WTC11 (cell line): Measurements from ENCODE around the gene EYS. TPM values are rescaled to one million over a fixed set of nuclear protein-coding genes. Genes with fewer than 3 reads are reported as not detected.

Experiments used
- ATAC-seq: fragments of 200-7000 bp; cut with Tn5 transposase; 2 replicates; pipeline ENCODE4 v1.10.0; 2021; ENCODE audit warnings: mild to moderate bottlenecking, moderate library complexity
- CTCF ChIA-PET: fragments of 300-600 bp; sonication (Branson Sonifier 250); formaldehyde crosslinking; loops from one replicate; lab custom pipeline; 2021; ENCODE audit warnings: antibody characterized with exemption; lab: Charles Lee
- POLR2A ChIA-PET: fragments of 350-600 bp; sonication (Branson Sonifier 250); formaldehyde crosslinking; loops from one replicate; lab custom pipeline; 2021; ENCODE audit warnings: antibody characterized with exemption; lab: Charles Lee
- DNase-seq: peaks from one replicate; pipeline ENCODE4 v3.0.0; 2021; ENCODE audit warnings: low spot score
- H3K27ac Mint-ChIP-seq: 2 replicates; pipeline ENCODE4 v1.8.0; 2021; ENCODE audit warnings: mixed read lengths
- H3K27me3 Mint-ChIP-seq: 2 replicates; pipeline ENCODE4 v1.8.0; 2021; ENCODE audit warnings: low read depth, mild to moderate bottlenecking, moderate library complexity, mixed read lengths
- H3K36me3 Mint-ChIP-seq: 2 replicates; pipeline ENCODE4 v1.8.0; 2021; ENCODE audit warnings: mixed read lengths
- H3K4me1 Mint-ChIP-seq: 2 replicates; pipeline ENCODE4 v1.8.0; 2022; ENCODE audit warnings: mixed read lengths
- H3K4me3 Mint-ChIP-seq: 2 replicates; pipeline ENCODE4 v1.8.0; 2021; ENCODE audit warnings: mild to moderate bottlenecking, moderate library complexity, mixed read lengths
- H3K9me3 Mint-ChIP-seq: 2 replicates; pipeline ENCODE4 v1.8.0; 2021; ENCODE audit warnings: mixed read lengths
- ATF6 ChIP-seq: sonication (generic); formaldehyde crosslinking; IDR thresholded peaks from 2 replicates; pipeline ENCODE4 v1.8.1; 2023; ENCODE audit warnings: mild to moderate bottlenecking, missing genetic modification reagents
- ELF4 ChIP-seq: sonication (generic); formaldehyde crosslinking; IDR thresholded peaks from 2 replicates; pipeline ENCODE4 v1.8.1; 2022; ENCODE audit warnings: low read depth, mild to moderate bottlenecking, moderate library complexity, missing genetic modification reagents
- ETV6 ChIP-seq: sonication (generic); formaldehyde crosslinking; IDR thresholded peaks from 2 replicates; pipeline ENCODE4 v1.8.1; 2022; ENCODE audit warnings: mild to moderate bottlenecking, missing genetic modification reagents
- GTF2I ChIP-seq: fragments of 250-450 bp; sonication (Bioruptor Pico); conservative IDR thresholded peaks from 2 replicates; pipeline ENCODE4 v1.4.0; 2021; ENCODE audit warnings: mild to moderate bottlenecking
- KAT7 ChIP-seq: sonication (generic); formaldehyde crosslinking; IDR thresholded peaks from 2 replicates; pipeline ENCODE4 v1.8.1; 2023; ENCODE audit warnings: missing genetic modification reagents, mild to moderate bottlenecking, borderline replicate concordance
- MYBL2 ChIP-seq: sonication (generic); formaldehyde crosslinking; IDR thresholded peaks from 2 replicates; pipeline ENCODE4 v1.8.1; 2023; ENCODE audit warnings: mild to moderate bottlenecking, moderate library complexity, missing genetic modification reagents
- NR2C2 ChIP-seq: sonication (generic); formaldehyde crosslinking; IDR thresholded peaks from 2 replicates; pipeline ENCODE4 v1.8.0; 2022; ENCODE audit warnings: mild to moderate bottlenecking, missing genetic modification reagents
- NR3C1 ChIP-seq: sonication (generic); formaldehyde crosslinking; conservative IDR thresholded peaks from 2 replicates; pipeline ENCODE4 v1.8.1; 2023; ENCODE audit warnings: low read depth, mild to moderate bottlenecking, missing genetic modification reagents
- PREB ChIP-seq: sonication (generic); formaldehyde crosslinking; IDR thresholded peaks from 2 replicates; pipeline ENCODE4 v1.8.1; 2022; ENCODE audit warnings: mild to moderate bottlenecking, missing genetic modification reagents, moderate library complexity, borderline replicate concordance
- SMAD3 ChIP-seq: sonication (generic); formaldehyde crosslinking; IDR thresholded peaks from 2 replicates; pipeline ENCODE4 v1.8.0; 2022; ENCODE audit warnings: missing genetic modification reagents, mild to moderate bottlenecking, borderline replicate concordance
- SMAD4 ChIP-seq: sonication (generic); formaldehyde crosslinking; IDR thresholded peaks from 2 replicates; pipeline ENCODE4 v1.8.0; 2022; ENCODE audit warnings: mild to moderate bottlenecking, missing genetic modification reagents
- STAT6 ChIP-seq: sonication (generic); formaldehyde crosslinking; conservative IDR thresholded peaks from 2 replicates; pipeline ENCODE4 v1.8.1; 2023; ENCODE audit warnings: mild to moderate bottlenecking, low read depth, missing genetic modification reagents, moderate library complexity
- ZNF232 ChIP-seq: sonication (generic); formaldehyde crosslinking; IDR thresholded peaks from 2 replicates; pipeline ENCODE4 v1.8.0; 2022; ENCODE audit warnings: mild to moderate bottlenecking, missing genetic modification reagents
- ZNF263 ChIP-seq: sonication (generic); formaldehyde crosslinking; IDR thresholded peaks from 2 replicates; pipeline ENCODE4 v1.8.1; 2022; ENCODE audit warnings: low read depth, mild to moderate bottlenecking, moderate library complexity, missing genetic modification reagents
- ZNF396 ChIP-seq: fragments of 250-450 bp; sonication (Bioruptor Pico); IDR thresholded peaks from 2 replicates; pipeline ENCODE4 v1.8.0; 2021; ENCODE audit warnings: mild to moderate bottlenecking, moderate library complexity, borderline replicate concordance
- total RNA-seq: library from RNA; stranded (reverse); gene quantifications from 3 replicates; pipeline ENCODE4 v1.2.3, GENCODE V29; 2021
- TF ChIP-seq, protein P1 (sequence below): sonication (generic); formaldehyde crosslinking; IDR thresholded peaks from 2 replicates; pipeline ENCODE4 v1.8.0; 2022; ENCODE audit warnings: mild to moderate bottlenecking, missing genetic modification reagents
- TF ChIP-seq, protein P2 (sequence below): sonication (generic); formaldehyde crosslinking; IDR thresholded peaks from 2 replicates; pipeline ENCODE4 v1.8.1; 2022; ENCODE audit warnings: low read depth, missing genetic modification reagents, borderline replicate concordance
- TF ChIP-seq, protein P3 (sequence below): sonication (generic); formaldehyde crosslinking; IDR thresholded peaks from 2 replicates; pipeline ENCODE4 v1.8.1; 2023; ENCODE audit warnings: mild to moderate bottlenecking, missing genetic modification reagents
- TF ChIP-seq, protein P4 (sequence below): fragments of 250-450 bp; sonication (Bioruptor Pico); IDR thresholded peaks from 2 replicates; pipeline ENCODE4 v1.9.0; 2021; ENCODE audit warnings: mild to moderate bottlenecking

The EYS gene
- total RNA-seq, 1 experiment from 2014 or later: not detected

GRCh38 chr6:64776359-64776758 lies 930.7 kb downstream of the EYS start (continued):
- TF ChIP-seq ATF6 (CRISPR knock-in tag) (no peak), ZNF263 (CRISPR knock-in tag) (no peak), NR3C1 (CRISPR knock-in tag) (no peak)
- TF ChIP-seq, protein P1, sequence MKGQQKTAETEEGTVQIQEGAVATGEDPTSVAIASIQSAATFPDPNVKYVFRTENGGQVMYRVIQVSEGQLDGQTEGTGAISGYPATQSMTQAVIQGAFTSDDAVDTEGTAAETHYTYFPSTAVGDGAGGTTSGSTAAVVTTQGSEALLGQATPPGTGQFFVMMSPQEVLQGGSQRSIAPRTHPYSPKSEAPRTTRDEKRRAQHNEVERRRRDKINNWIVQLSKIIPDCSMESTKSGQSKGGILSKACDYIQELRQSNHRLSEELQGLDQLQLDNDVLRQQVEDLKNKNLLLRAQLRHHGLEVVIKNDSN: no peak

DNA sequence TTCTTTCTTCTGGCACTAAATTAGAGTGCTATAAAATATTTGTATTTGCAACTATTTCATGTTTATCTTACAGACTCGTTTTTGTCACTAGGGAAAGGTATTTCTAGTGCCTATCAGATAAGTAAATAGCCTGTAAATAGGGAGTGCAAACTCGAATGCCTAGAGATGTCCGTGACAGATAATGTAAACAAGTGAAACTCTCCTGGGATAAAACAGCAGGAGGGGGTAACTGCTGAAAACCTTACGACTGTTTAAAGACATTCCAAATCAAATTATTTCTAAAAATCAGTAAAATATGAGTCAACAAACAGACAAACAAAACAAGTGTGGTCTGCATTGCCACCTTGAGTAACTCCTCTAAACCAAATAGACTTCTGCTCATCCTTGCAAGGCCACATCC lies 932.1 kb downstream of the EYS start:
- Mint-ChIP-seq H3K27me3 (no peaks in the 10 kb centered on the region; the same call in 1 of the 2 replicates), H3K9me3 (peaks cover 57% of the 10 kb centered on the region), H3K27ac (no peak overlapping the region), H3K4me1 (peaks cover 16% of the 10 kb centered on the region), H3K4me3 (no peak overlapping the region), H3K36me3 (peaks cover 33% of the 10 kb centered on the region)
- ChIA-PET POLR2A (no interaction called here), CTCF (no interaction called here)
- no peak for ATAC-seq
- DNase-seq: no peak
- TF ChIP-seq NR2C2 (CRISPR knock-in tag): no peak
- TF ChIP-seq NR3C1 (CRISPR knock-in tag): no peak
- TF ChIP-seq MYBL2 (CRISPR knock-in tag): no peak
- no peak for TF ChIP-seq KAT7
- TF ChIP-seq, protein P2, sequence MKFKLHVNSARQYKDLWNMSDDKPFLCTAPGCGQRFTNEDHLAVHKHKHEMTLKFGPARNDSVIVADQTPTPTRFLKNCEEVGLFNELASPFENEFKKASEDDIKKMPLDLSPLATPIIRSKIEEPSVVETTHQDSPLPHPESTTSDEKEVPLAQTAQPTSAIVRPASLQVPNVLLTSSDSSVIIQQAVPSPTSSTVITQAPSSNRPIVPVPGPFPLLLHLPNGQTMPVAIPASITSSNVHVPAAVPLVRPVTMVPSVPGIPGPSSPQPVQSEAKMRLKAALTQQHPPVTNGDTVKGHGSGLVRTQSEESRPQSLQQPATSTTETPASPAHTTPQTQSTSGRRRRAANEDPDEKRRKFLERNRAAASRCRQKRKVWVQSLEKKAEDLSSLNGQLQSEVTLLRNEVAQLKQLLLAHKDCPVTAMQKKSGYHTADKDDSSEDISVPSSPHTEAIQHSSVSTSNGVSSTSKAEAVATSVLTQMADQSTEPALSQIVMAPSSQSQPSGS (CRISPR knock-in tag): no peak
- TF ChIP-seq ZNF232: no peak
- TF ChIP-seq, protein P3, sequence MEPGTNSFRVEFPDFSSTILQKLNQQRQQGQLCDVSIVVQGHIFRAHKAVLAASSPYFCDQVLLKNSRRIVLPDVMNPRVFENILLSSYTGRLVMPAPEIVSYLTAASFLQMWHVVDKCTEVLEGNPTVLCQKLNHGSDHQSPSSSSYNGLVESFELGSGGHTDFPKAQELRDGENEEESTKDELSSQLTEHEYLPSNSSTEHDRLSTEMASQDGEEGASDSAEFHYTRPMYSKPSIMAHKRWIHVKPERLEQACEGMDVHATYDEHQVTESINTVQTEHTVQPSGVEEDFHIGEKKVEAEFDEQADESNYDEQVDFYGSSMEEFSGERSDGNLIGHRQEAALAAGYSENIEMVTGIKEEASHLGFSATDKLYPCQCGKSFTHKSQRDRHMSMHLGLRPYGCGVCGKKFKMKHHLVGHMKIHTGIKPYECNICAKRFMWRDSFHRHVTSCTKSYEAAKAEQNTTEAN (CRISPR knock-in tag): no peak
- no peak for TF ChIP-seq STAT6 (CRISPR knock-in tag)
- TF ChIP-seq ZNF396 (CRISPR knock-in tag): no peak
- TF ChIP-seq, all 79 proteins: peak for 0

DNA sequence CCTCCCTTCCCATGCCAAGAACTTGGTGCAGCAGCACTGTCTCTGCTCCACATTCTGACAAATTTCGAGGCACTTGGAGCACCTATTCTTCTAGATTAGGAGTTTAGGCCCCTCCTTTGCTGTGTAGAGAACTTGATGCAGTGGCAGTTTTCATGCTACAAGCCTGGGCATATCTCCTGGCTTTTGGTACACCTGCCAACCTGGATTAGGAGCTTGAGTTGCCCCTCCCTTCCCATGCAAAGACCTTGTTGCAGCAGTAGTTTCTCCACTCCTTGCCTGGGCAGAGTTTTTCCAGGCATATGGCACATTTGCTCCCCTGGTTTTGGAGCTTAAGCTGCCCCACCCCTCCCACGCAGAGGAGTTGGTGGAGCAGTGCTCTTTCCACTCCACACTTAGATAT lies 956.1 kb downstream of the EYS start:
- no peaks in the 10 kb centered on the region for H3K27me3 Mint-ChIP-seq
- H3K4me1 Mint-ChIP-seq: no peaks in the 10 kb centered on the region
- CTCF ChIA-PET: no interaction called here
- peaks cover 16% of the 10 kb centered on the region for H3K36me3 Mint-ChIP-seq
- POLR2A ChIA-PET: no interaction called here
- DNase-seq (no peak), ATAC-seq (no peak)
- H3K9me3 Mint-ChIP-seq: peaks cover 54% of the 10 kb centered on the region
- TF ChIP-seq PREB (CRISPR knock-in tag) (no peak), GTF2I (no peak), SMAD3 (CRISPR knock-in tag) (no peak), ETV6 (no peak), ELF4 (CRISPR knock-in tag) (no peak), SMAD4 (CRISPR knock-in tag) (no peak)
- TF ChIP-seq, protein P4, sequence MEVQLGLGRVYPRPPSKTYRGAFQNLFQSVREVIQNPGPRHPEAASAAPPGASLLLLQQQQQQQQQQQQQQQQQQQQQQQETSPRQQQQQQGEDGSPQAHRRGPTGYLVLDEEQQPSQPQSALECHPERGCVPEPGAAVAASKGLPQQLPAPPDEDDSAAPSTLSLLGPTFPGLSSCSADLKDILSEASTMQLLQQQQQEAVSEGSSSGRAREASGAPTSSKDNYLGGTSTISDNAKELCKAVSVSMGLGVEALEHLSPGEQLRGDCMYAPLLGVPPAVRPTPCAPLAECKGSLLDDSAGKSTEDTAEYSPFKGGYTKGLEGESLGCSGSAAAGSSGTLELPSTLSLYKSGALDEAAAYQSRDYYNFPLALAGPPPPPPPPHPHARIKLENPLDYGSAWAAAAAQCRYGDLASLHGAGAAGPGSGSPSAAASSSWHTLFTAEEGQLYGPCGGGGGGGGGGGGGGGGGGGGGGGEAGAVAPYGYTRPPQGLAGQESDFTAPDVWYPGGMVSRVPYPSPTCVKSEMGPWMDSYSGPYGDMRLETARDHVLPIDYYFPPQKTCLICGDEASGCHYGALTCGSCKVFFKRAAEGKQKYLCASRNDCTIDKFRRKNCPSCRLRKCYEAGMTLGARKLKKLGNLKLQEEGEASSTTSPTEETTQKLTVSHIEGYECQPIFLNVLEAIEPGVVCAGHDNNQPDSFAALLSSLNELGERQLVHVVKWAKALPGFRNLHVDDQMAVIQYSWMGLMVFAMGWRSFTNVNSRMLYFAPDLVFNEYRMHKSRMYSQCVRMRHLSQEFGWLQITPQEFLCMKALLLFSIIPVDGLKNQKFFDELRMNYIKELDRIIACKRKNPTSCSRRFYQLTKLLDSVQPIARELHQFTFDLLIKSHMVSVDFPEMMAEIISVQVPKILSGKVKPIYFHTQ (CRISPR knock-in tag): no peak
- TF ChIP-seq, all 79 proteins: peak for 0
- Mint-ChIP-seq H3K27ac (no peak overlapping the region), H3K4me3 (no peak overlapping the region)
